Astrocyte of the hippocampus (primary cell): ENCODE results near the gene METTL6.
"Not testable (repeated sequence)": the region's sequence is repeated elsewhere in the genome, so short reads cannot be mapped to it uniquely, and the experiment has no call there.

ENCODE experiments used
- DNase-seq: peaks from one replicate; pipeline ENCODE4 v3.0.0; 2011; ENCODE audit warnings: low read depth, low spot score

Gene METTL6

GRCh38 chr3:15427182-15427880, at the start of gene METTL6, which contains the start of gene EAF1:
METTL6 (minus strand) TSS chr3:15427544; CDS start chr3:15426511, 1,033 bp downstream.
EAF1 (plus strand) TSS chr3:15427598; CDS start chr3:15427780, 182 bp downstream.
- peak; percentile 86 for DNase-seq

GRCh38 chr3:15476378-15476777, 49.0 kb upstream of the METTL6 start:
- DNase-seq, result no peak

GRCh38 chr3:15475161-15475560, 47.8 kb upstream of the METTL6 start:
- DNase-seq, result no peak

- DNase-seq, result no peak
Measured at GRCh38 chr3:15471861-15472260, 44.5 kb upstream of the METTL6 start.

- no peak for DNase-seq
Measured at GRCh38 chr3:15470849-15471248, 43.5 kb upstream of the METTL6 start.

GRCh38 chr3:15470261-15470660, 42.9 kb upstream of the METTL6 start:
- DNase-seq, result no peak

GRCh38 chr3:15467227-15468181, 40.2 kb upstream of the METTL6 start:
- DNase-seq, result no peak

- DNase-seq, result no peak
Measured at GRCh38 chr3:15465876-15466585, 38.7 kb upstream of the METTL6 start.

GRCh38 chr3:15462451-15462850, 35.1 kb upstream of the METTL6 start:
- DNase-seq, result no peak

GRCh38 chr3:15460891-15461531, 33.7 kb upstream of the METTL6 start:
- DNase-seq, result no peak

GRCh38 chr3:15458212-15458780, 31.0 kb upstream of the METTL6 start:
- no peak for DNase-seq

- not testable (repeated sequence) for DNase-seq
Measured at GRCh38 chr3:15456915-15457314, 29.6 kb upstream of the METTL6 start.

- peak; percentile 30 for DNase-seq
Measured at GRCh38 chr3:15456321-15456720, 29.0 kb upstream of the METTL6 start.

GRCh38 chr3:15455756-15456155, 28.4 kb upstream of the METTL6 start:
- DNase-seq, result no peak

GRCh38 chr3:15454965-15455364, 27.6 kb upstream of the METTL6 start:
- no peak for DNase-seq

- no peak for DNase-seq
Measured at GRCh38 chr3:15453991-15454625, 26.8 kb upstream of the METTL6 start.

GRCh38 chr3:15453501-15453900, 26.2 kb upstream of the METTL6 start:
- DNase-seq, result no peak

- DNase-seq, result no peak
Measured at GRCh38 chr3:15452961-15453360, 25.6 kb upstream of the METTL6 start.

GRCh38 chr3:15452156-15452555, 24.8 kb upstream of the METTL6 start:
- DNase-seq, result no peak
